ENCODE data around the gene TEX55. TPM values are rescaled to one million over a fixed set of nuclear protein-coding genes. Genes with fewer than 3 reads are reported as not detected.

The TEX55 gene
- total and polyA plus RNA-seq, 2 of the 4 experiments (the other 2 are of a cell fraction) = not detected

GRCh38 chr3:119147494-119147893 lies 1.5 kb downstream of the TEX55 start (continued):
- TF ChIP-seq ELK1 (IDR thresholded peaks at IDR 0.05; ENCODE audit: borderline replicate concordance, low read depth, low read length) (no peak), SMC3 (IDR thresholded peaks at IDR 0.05; ENCODE audit: low read depth, low read length) (no peak), MXI1 (IDR thresholded peaks at IDR 0.05; ENCODE audit: borderline replicate concordance, low read depth, low read length) (no peak), POLR2A (IDR thresholded peaks at IDR 0.05; ENCODE audit: low read depth, low read length) (no peak), RCOR1 (IDR thresholded peaks at IDR 0.05; ENCODE audit: insufficient replicate concordance, low read length) (no peak), FOS (IDR thresholded peaks at IDR 0.05; ENCODE audit: low read depth, low read length) (no peak)

Measured in IMR-90 (cell line).